Ectodermal cell (in vitro differentiated cells): Measurements from ENCODE around the gene NKD1.

ENCODE experiments used
- H3K27ac ChIP-seq: 2 replicates; pipeline ENCODE4 v1.7.0; 2013; ENCODE audit warnings: mild to moderate bottlenecking, low read depth, low read length; ENCODE audit not compliant: insufficient read depth, poor library complexity, severe bottlenecking
- H3K27me3 ChIP-seq: 2 replicates; pipeline ENCODE4 v1.7.0; 2013; ENCODE audit warnings: mild to moderate bottlenecking, low read length; ENCODE audit not compliant: insufficient read depth, control insufficient read depth, poor library complexity, severe bottlenecking
- H3K36me3 ChIP-seq: one replicate; pipeline ENCODE4 v1.7.0; 2013; ENCODE audit warnings: low read length; ENCODE audit not compliant: control insufficient read depth, insufficient read depth
- H3K4me1 ChIP-seq: one replicate; pipeline ENCODE4 v1.7.0; 2013; ENCODE audit warnings: low read length; ENCODE audit not compliant: control insufficient read depth, insufficient read depth
- H3K4me3 ChIP-seq: 2 replicates; pipeline ENCODE4 v1.7.0; 2013; ENCODE audit warnings: low read depth, low read length, control low read depth; ENCODE audit not compliant: insufficient read depth
- H3K9me3 ChIP-seq: 2 replicates; pipeline ENCODE4 v1.7.0; 2013; ENCODE audit warnings: mild to moderate bottlenecking, low read length, moderate library complexity; ENCODE audit not compliant: control insufficient read depth
- WGBS, 2 experiments: methylation state at CpG; one replicate each; pipeline ENCODE4 v1.1.7; 2013; ENCODE audit warnings: missing lambda C conversion rate in 2 of 2; 5-methylcytosine and 5-hydroxymethylcytosine counted together

The NKD1 gene

DNA sequence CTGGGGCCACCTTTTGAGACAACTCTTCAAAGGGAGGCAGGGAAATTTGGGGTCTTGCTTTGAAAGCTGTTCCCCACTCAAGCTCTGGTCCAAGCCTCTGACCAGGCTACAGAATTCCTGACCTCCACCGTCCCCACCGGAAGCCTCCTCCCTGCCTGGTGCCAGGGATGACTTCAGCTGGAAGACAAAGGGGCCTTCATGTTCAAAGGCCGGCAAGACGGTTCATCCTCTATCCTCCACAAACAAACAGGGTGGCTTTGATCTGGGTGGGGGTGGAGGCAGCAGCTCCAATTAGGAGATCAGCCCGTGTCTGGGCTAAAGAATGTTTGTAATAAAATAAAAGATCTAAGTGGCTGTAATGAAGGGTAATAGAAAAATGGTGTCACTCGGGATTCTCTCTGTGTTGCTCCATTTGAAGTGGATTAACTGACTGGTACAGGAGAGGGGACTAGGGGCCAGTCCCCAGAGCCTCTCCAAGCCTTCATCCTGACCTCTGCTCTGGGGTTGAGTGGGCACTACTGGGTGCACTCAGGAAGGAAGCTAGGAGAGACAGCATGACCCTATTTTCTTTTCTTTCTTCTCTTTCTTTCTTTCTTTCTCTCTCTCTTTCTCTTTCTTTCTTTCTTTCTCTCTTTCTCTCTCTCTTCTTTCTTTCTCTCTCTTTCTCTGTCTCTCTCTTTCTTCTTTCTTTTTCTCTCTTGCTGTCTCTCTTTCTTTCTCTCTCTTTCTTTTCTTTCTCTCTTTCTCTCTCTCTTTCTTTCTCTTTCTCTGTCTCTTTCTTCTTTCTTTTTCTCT, 27.5 kb upstream of the NKD1 start:
- peaks cover 3% of the 10 kb centered on the region for H3K9me3 ChIP-seq
- H3K4me3 ChIP-seq: no peak overlapping the region
- peaks cover 4% of the 10 kb centered on the region for H3K4me1 ChIP-seq
- H3K27ac ChIP-seq: no peak overlapping the region
- H3K27me3 ChIP-seq: no peaks in the 10 kb centered on the region
- H3K36me3 ChIP-seq: no peaks in the 10 kb centered on the region
- 32 to 40% methylated on average over 4 to 6 of the region's 6 CpGs for WGBS, 2 experiments

DNA sequence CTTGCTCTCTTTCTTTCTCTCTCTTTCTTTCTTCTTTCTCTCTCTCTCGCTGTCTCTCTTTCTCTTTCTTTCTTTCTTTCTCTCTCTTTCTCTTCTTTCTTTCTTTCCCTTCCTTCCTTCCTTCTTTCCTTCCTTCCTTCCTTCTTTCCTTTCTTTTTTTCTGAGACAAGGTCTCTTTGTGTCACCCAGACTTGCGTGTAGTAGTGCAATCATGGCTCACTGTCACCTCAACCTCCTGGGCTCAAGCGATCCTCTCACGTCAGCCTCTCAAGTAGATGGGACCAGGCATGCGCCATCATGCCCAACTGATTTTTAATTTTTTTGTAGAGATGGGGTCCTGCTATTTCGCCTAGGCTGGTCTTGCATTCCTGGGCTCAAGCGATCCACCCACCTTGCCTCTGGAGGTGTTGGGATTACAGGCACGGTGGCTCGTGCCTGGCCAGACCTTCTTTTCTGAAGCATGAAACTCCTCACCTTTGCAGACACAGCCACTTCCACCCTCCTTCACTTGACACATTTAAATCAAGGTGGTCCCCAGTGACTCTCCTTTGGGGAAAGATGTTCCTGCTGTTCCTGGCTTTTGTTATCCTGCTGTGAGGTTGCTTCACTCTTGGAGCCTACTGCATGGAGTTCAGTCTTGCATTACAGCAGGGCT, 26.8 kb upstream of the NKD1 start:
- no peak overlapping the region for H3K27ac ChIP-seq
- no peaks in the 10 kb centered on the region for H3K27me3 ChIP-seq
- WGBS, 2 experiments: 91 to 93% methylated on average over 9 of the region's 9 CpGs
- peaks cover 4% of the 10 kb centered on the region for H3K4me1 ChIP-seq
- peaks cover 3% of the 10 kb centered on the region for H3K9me3 ChIP-seq
- no peaks in the 10 kb centered on the region for H3K36me3 ChIP-seq
- no peak overlapping the region for H3K4me3 ChIP-seq

DNA sequence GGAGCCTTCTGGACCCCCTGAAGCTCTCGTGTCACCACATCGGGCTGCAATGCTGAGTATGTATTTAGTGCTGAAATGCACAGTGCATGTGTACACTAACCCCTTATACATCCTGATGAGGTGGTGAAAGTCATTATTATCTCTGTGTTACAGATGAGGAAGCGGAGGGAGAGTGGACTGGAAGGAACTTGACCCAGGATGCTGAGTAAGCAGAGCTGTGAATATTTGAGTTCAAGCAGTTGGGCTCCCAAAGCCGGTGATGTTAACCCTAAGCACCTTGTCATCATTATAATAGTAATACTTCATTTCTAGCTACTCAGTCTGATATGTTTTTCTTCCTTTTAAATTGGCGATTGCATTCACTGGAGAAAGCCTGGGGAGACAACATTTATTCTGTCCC, 25.9 kb upstream of the NKD1 start:
- Histone ChIP-seq H3K36me3 (no peaks in the 10 kb centered on the region), H3K4me3 (no peak overlapping the region)
- 93 to 97% methylated on average over 5 of the region's 5 CpGs for WGBS, 2 experiments

DNA sequence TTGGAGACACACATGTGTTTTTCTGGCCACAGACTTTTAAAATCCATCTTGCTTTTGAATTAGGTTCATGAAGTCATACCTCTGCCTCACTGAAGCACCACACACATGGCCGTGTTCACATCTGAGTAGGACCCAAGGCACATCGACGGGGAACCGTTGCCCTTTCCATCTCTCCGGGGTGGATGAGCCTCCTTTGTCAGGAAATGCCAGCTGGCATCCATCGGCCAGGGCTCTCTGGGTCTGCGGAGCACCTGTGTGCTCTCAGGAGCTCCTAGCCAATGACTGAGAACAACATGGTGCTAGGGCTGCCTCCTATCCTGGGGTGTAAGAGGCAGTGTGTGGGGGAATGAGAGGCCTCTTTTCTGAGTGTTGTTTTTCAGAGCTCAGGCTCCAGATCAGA, 24.5 kb upstream of the NKD1 start:
- Histone ChIP-seq H3K27ac (no peak overlapping the region), H3K36me3 (no peaks in the 10 kb centered on the region), H3K27me3 (no peaks in the 10 kb centered on the region), H3K4me3 (no peak overlapping the region), H3K9me3 (no peaks in the 10 kb centered on the region), H3K4me1 (peaks cover 4% of the 10 kb centered on the region)
- WGBS, 2 experiments: 94 to 95% methylated on average over 7 of the region's 7 CpGs

More for the DNA sequence above, 25.9 kb upstream of the NKD1 start:
- H3K4me1 ChIP-seq: peaks cover 4% of the 10 kb centered on the region
- no peaks in the 10 kb centered on the region for H3K27me3 ChIP-seq
- no peak overlapping the region for H3K27ac ChIP-seq
- no peaks in the 10 kb centered on the region for H3K9me3 ChIP-seq

DNA sequence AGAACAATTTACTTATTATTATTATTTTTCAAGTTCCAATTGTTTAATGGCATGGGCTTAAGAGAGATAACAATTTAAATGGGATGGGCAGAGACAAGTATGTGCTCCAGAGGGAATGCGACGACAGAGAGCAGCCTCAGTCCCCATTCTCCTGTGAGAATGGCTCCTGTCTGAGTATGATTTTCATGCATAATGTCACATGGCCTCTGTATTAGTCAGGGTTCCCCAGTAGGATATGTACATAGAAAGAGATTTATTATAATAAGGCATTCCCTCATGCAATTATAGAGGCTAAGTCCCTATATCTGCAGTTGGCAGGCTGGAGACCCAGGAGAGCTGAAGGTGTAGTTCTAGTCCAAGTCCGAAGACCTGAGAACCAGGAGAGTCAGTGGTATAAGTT, 22.9 kb upstream of the NKD1 start:
- Histone ChIP-seq H3K4me3 (no peak overlapping the region), H3K9me3 (no peaks in the 10 kb centered on the region), H3K27ac (no peak overlapping the region), H3K4me1 (peaks cover 4% of the 10 kb centered on the region), H3K27me3 (no peaks in the 10 kb centered on the region), H3K36me3 (no peaks in the 10 kb centered on the region)
- WGBS, 2 experiments: 95 to 96% methylated on average over 3 of the region's 3 CpGs

DNA sequence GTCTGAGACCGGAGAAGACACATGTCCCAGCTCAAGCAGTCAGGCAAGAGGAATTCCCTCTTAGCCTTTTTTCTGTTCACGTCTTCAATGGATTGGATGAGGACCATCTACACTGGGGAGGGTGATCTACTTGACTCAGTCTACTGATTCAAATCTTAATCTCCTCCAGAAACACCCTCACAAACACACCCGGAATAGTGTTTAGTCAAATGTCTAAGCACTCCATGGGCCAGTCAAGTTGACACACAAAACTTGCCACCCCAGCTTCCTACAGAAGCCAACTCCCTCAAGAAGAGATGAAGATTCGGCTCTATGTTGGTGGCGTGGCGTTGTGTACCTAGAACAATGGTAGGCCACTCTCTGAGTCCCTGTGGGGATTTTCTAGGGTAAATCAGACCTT, 22.5 kb upstream of the NKD1 start:
- Histone ChIP-seq H3K27me3 (no peaks in the 10 kb centered on the region), H3K36me3 (no peaks in the 10 kb centered on the region), H3K9me3 (no peaks in the 10 kb centered on the region), H3K4me3 (no peak overlapping the region), H3K4me1 (peaks cover 1% of the 10 kb centered on the region), H3K27ac (no peak overlapping the region)
- 97 to 99% methylated on average over 6 of the region's 6 CpGs for WGBS, 2 experiments

DNA sequence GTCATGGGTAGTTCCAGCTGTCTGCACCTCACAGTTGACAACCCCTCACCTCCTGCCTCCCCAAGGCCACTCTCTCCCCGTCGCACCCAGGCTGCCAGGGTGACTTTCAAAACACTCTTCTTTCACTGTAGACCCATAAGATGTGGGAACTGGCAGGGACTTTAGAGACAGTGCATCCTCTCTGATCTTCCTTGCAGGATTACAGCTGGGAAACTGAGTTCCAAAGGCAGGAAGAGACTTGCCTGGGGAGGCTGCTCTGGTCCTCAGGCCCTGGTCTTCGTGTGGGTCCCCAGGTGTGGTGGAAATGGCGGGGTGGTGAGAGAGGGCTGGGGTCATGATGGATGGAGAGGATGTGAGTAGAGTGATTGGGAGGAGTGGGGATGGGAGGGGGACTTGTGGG, 21.9 kb upstream of the NKD1 start:
- H3K4me1 ChIP-seq: no peaks in the 10 kb centered on the region
- H3K9me3 ChIP-seq: no peaks in the 10 kb centered on the region
- no peak overlapping the region for H3K4me3 ChIP-seq
- 90 to 92% methylated on average over 4 of the region's 4 CpGs for WGBS, 2 experiments
- no peak overlapping the region for H3K27ac ChIP-seq
- H3K36me3 ChIP-seq: no peaks in the 10 kb centered on the region
- no peaks in the 10 kb centered on the region for H3K27me3 ChIP-seq

DNA sequence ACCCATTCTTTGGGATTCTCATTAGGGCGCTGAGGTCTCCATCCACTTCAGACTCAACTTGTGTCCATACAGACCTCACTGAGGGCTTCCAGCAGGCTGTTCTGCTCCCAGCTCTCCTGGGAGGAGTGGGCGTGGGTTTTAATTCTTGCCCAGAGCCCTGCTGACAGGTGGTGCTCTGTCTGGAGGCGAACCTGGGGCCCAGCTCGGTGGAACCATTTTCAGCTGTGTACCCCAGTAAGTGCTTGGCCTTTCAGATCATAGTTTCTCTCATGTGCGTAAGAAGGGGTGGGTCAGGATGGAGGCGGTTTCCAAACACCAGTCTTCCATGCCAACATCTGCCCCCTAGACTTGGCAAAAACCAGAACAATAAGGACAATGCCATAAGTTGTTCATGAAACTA, 21.4 kb upstream of the NKD1 start:
- H3K9me3 ChIP-seq: no peaks in the 10 kb centered on the region
- no peaks in the 10 kb centered on the region for H3K27me3 ChIP-seq
- H3K4me1 ChIP-seq: no peaks in the 10 kb centered on the region
- WGBS, 2 experiments: 94 to 97% methylated on average over 6 of the region's 6 CpGs
- H3K4me3 ChIP-seq: no peak overlapping the region
- no peaks in the 10 kb centered on the region for H3K36me3 ChIP-seq
- H3K27ac ChIP-seq: no peak overlapping the region

DNA sequence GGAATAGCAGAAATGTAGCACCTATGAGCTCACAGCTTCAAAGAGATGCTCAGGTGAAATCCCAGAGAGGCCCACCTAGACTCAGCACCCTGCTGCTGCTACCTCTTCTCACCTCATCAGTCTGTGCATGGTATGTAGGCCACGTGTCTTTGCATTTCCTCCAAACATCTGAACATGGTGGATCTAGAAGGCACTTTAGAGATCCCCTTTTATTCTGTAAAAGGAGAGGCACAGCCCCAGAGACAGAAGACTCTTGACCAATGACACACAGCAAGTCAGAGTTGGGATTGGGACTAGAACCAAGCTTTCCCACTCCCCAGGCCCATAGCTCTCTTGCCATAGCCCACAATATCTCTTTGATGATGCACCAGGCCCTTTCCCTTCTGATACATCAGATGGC, 19.4 kb upstream of the NKD1 start:
- H3K9me3 ChIP-seq: no peaks in the 10 kb centered on the region
- WGBS, 2 experiments: 84 to 95% methylated on average over 1 of the region's 1 CpG
- H3K4me1 ChIP-seq: no peaks in the 10 kb centered on the region

DNA sequence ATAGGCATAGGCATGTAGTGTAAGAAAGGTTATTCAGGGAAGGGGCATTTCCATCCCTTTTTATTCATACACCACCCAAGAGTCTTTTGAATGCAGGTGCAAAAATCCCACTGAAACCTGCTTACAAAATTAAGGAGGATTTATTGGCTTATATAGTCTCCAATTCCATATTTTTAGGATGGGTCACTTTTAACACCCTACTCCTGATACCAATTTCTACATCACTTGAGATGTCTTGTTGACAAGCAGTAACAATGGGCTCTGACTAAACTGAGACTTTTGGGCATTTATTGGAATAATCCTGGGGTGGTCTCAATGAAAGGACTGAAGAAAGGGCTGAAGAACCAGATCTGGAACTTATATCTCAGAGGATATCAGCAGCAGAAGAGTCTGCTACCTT, 18.9 kb upstream of the NKD1 start:
- Histone ChIP-seq H3K4me1 (no peaks in the 10 kb centered on the region), H3K4me3 (no peak overlapping the region), H3K27me3 (no peaks in the 10 kb centered on the region), H3K36me3 (no peaks in the 10 kb centered on the region), H3K9me3 (no peaks in the 10 kb centered on the region), H3K27ac (no peak overlapping the region)

More for the DNA sequence above, 19.4 kb upstream of the NKD1 start:
- no peaks in the 10 kb centered on the region for H3K36me3 ChIP-seq
- H3K27ac ChIP-seq: no peak overlapping the region
- no peak overlapping the region for H3K4me3 ChIP-seq
- no peaks in the 10 kb centered on the region for H3K27me3 ChIP-seq
